HepG2 (cell line): Measurements from ENCODE around the gene YAP1. TPM values are rescaled to one million over a fixed set of nuclear protein-coding genes. Genes with fewer than 3 reads are reported as not detected.

Experiments used
- AGO2 ChIP-seq: fragments of 200-400 bp; formaldehyde crosslinking; optimal IDR thresholded peaks from 2 replicates; pipeline ENCODE3; 2017; ENCODE audit warnings: mild to moderate bottlenecking, low read depth, low read length, moderate library complexity
- BHLHE40 ChIP-seq: IDR thresholded peaks from 2 replicates; pipeline ENCODE4 v1.6.1; 2011; ENCODE audit warnings: low read length, improper control_type of control experiment
- DMTF1 ChIP-seq: sonication (generic); formaldehyde crosslinking; IDR thresholded peaks from 2 replicates; pipeline ENCODE4 v1.4.0; 2020; ENCODE audit warnings: mild to moderate bottlenecking, missing genetic modification reagents
- ELF3 ChIP-seq: IDR thresholded peaks from 2 replicates; pipeline ENCODE4 v1.6.1; 2016; ENCODE audit warnings: missing genetic modification reagents, missing compliant biosample characterization
- HMGXB3 ChIP-seq: sonication (generic); formaldehyde crosslinking; IDR thresholded peaks from 2 replicates; pipeline ENCODE4 v1.4.0; 2020; ENCODE audit warnings: missing genetic modification reagents, borderline replicate concordance
- KDM5B ChIP-seq: sonication (generic); formaldehyde crosslinking; IDR thresholded peaks from 2 replicates; pipeline ENCODE4 v1.4.0; 2020; ENCODE audit warnings: missing genetic modification reagents, mild to moderate bottlenecking, borderline replicate concordance
- KLF9 ChIP-seq: IDR thresholded peaks from 2 replicates; pipeline ENCODE4 v1.6.1; 2016; ENCODE audit warnings: low read depth
- MTF1 ChIP-seq: sonication (generic); formaldehyde crosslinking; IDR thresholded peaks from 2 replicates; pipeline ENCODE4 v1.5.0; 2020; ENCODE audit warnings: missing genetic modification reagents
- NFATC3 ChIP-seq: sonication (generic); formaldehyde crosslinking; IDR thresholded peaks from 2 replicates; pipeline ENCODE4 v1.5.1; 2020; ENCODE audit warnings: mild to moderate bottlenecking, missing genetic modification reagents
- NFRKB ChIP-seq: fragments of 450-650 bp; IDR thresholded peaks from 2 replicates; pipeline ENCODE4 v1.6.1; 2017
- POLR2AphosphoS5 ChIP-seq: IDR thresholded peaks from 2 replicates; pipeline ENCODE4 v1.6.1; 2012; ENCODE audit warnings: low read depth, low read length
- RARA ChIP-seq: IDR thresholded peaks from 2 replicates; pipeline ENCODE4 v1.6.1; 2016; ENCODE audit warnings: missing genetic modification reagents, missing compliant biosample characterization
- SRY ChIP-seq: sonication (generic); formaldehyde crosslinking; IDR thresholded peaks from 2 replicates; pipeline ENCODE4 v1.8.0; 2022; ENCODE audit warnings: mild to moderate bottlenecking, missing genetic modification reagents
- TEAD2 ChIP-seq: sonication (generic); formaldehyde crosslinking; IDR thresholded peaks from 2 replicates; pipeline ENCODE4 v1.9.0; 2021; ENCODE audit warnings: missing genetic modification reagents
- ZNF101 ChIP-seq: sonication (generic); formaldehyde crosslinking; IDR thresholded peaks from 2 replicates; pipeline ENCODE4 v1.4.0; 2020; ENCODE audit warnings: mild to moderate bottlenecking, low read depth, missing genetic modification reagents, borderline replicate concordance
- ZNF121 ChIP-seq: sonication (generic); formaldehyde crosslinking; IDR thresholded peaks from 2 replicates; pipeline ENCODE4 v1.5.0; 2020; ENCODE audit warnings: mild to moderate bottlenecking, missing genetic modification reagents
- ZNF484 ChIP-seq: sonication (generic); formaldehyde crosslinking; IDR thresholded peaks from 2 replicates; pipeline ENCODE4 v1.5.1; 2020; ENCODE audit warnings: mild to moderate bottlenecking, low read depth, missing genetic modification reagents, borderline replicate concordance
- ZNF558 ChIP-seq: sonication (generic); formaldehyde crosslinking; IDR thresholded peaks from 2 replicates; pipeline ENCODE4 v1.9.0; 2022; ENCODE audit warnings: mild to moderate bottlenecking, missing genetic modification reagents, borderline replicate concordance
- ZSCAN12 ChIP-seq: sonication (generic); formaldehyde crosslinking; IDR thresholded peaks from 2 replicates; pipeline ENCODE4 v1.9.0; 2021; ENCODE audit warnings: mild to moderate bottlenecking, missing genetic modification reagents
- polyA plus RNA-seq, 8 experiments: library from polyadenylated mRNA; depleted of rRNA in 3 of 8; stranded (reverse) in 7 of 8; unstranded in 1 of 8; fragments of >200 nt; fragmentation: Illumina TruSeq in 4 of 8; extraction: Trizol in 4 of 8; gene quantifications; 2 replicates each; pipeline versions ENCODE4 v1.2.1 to v1.2.3, GENCODE V29; 2011 to 2016; ENCODE audit warnings: low read depth in 4 of 8, missing spikeins in 1 of 8, mixed read lengths in 1 of 8; ENCODE audit not compliant: insufficient read depth in 1 of 8
- total RNA-seq, 5 experiments: library from RNA; depleted of rRNA; stranded (reverse); fragments of >200 nt; fragmentation: Illumina TruSeq; extraction: Trizol; gene quantifications; 2 replicates each; pipeline ENCODE4 v1.2.3, GENCODE V29; 2016; ENCODE audit warnings: low read depth in 1 of 5
- TF ChIP-seq, protein P1 (sequence below), 2 experiments: IDR thresholded peaks; 2 replicates each; pipeline ENCODE4 v1.6.1; 2011 to 2012; ENCODE audit warnings: low read length in 2 of 2, borderline replicate concordance in 1 of 2, low read depth in 1 of 2, mild to moderate bottlenecking in 1 of 2, moderate library complexity in 1 of 2

The YAP1 gene
- total and polyA plus RNA-seq, 2 of the 13 experiments (the other 11 are each of a cell fraction or from before 2014, with no cell fraction given) = 59.5 to 91.0 TPM

DNA sequence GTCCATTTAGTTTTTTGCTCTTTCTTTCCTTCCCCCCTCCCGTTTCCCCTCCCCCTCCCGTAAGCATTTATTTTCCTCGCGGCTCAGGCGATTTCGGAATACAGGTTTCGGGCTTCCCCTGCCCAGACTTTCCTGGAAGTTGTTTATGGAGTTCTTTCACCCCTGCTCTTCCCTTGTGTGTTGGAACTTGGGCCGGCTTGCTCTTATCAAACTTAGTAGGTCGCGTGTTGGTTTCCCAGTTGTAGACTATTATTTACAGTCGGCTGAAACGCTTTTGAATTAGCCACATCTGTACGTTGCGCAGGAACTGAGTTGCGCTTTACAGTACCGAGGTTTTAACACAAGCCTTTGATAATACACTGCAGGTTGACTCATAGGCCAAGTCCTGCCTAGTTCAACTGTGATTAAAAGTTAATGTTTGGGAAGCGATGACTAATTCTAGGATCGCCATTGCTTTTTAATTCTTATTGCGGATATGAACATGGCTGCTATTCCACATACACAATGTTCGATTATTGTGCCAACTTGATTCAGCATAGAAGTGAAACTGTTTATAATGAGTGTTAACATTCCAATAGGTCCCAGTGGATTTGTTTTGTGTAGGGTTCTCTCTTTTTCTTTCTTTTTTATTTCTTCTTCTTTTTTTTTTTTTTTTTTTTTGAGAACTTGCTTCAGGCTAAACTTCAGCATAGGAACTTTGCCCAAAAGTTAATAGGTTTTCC is 1.7 kb downstream of the YAP1 start (continued):
- TF ChIP-seq POLR2AphosphoS5 (peak; percentile 57; the same call in 1 of the 2 replicates), TEAD2 (no peak), ELF3 (0 out of 2 replicates have a peak, but pooled peaks have one; percentile 10), MTF1 (no peak), RARA (CRISPR knock-in tag) (no peak; the same call in 1 of the 2 replicates), ZSCAN12 (CRISPR knock-in tag) (no peak), NFRKB (no peak), AGO2 (no peak), ZNF101 (CRISPR knock-in tag) (no peak), ZNF484 (CRISPR knock-in tag) (no peak), KLF9 (no peak), ZNF558 (CRISPR knock-in tag) (peak; percentile 35; the same call in 1 of the 2 replicates), BHLHE40 (peak; percentile 61), KDM5B (no peak), HMGXB3 (no peak; the same call in 1 of the 2 replicates), DMTF1 (no peak), NFATC3 (CRISPR knock-in tag) (no peak), SRY (CRISPR knock-in tag) (no peak; the same call in 1 of the 2 replicates), ZNF121 (no peak)
- TF ChIP-seq, protein P1, sequence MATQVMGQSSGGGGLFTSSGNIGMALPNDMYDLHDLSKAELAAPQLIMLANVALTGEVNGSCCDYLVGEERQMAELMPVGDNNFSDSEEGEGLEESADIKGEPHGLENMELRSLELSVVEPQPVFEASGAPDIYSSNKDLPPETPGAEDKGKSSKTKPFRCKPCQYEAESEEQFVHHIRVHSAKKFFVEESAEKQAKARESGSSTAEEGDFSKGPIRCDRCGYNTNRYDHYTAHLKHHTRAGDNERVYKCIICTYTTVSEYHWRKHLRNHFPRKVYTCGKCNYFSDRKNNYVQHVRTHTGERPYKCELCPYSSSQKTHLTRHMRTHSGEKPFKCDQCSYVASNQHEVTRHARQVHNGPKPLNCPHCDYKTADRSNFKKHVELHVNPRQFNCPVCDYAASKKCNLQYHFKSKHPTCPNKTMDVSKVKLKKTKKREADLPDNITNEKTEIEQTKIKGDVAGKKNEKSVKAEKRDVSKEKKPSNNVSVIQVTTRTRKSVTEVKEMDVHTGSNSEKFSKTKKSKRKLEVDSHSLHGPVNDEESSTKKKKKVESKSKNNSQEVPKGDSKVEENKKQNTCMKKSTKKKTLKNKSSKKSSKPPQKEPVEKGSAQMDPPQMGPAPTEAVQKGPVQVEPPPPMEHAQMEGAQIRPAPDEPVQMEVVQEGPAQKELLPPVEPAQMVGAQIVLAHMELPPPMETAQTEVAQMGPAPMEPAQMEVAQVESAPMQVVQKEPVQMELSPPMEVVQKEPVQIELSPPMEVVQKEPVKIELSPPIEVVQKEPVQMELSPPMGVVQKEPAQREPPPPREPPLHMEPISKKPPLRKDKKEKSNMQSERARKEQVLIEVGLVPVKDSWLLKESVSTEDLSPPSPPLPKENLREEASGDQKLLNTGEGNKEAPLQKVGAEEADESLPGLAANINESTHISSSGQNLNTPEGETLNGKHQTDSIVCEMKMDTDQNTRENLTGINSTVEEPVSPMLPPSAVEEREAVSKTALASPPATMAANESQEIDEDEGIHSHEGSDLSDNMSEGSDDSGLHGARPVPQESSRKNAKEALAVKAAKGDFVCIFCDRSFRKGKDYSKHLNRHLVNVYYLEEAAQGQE (IDR thresholded peaks at IDR 0.05; ENCODE audit: borderline replicate concordance in 1 of 2, low read depth in 1 of 2, low read length in 2 of 2) = peak in 1 of 2 experiments; percentile 51; a peak in 1 of 4 replicates
